K562 (cell line): ENCODE results near the gene ROBO2. TPM values are rescaled to one million over a fixed set of nuclear protein-coding genes. Genes with fewer than 3 reads are reported as not detected.

Experiments used
- DDX20 ChIP-seq: fragments of 450-650 bp; IDR thresholded peaks from 2 replicates; pipeline ENCODE4 v1.6.1; 2016; ENCODE audit warnings: missing genetic modification characterization, low read depth, mild to moderate bottlenecking, missing compliant biosample characterization, moderate library complexity
- EHMT2 ChIP-seq: fragments of 450-650 bp; IDR thresholded peaks from 2 replicates; pipeline ENCODE4 v1.6.1; 2018; ENCODE audit warnings: antibody characterized with exemption
- HEY1 ChIP-seq: fragments of 250-450 bp; sonication (Bioruptor Pico); IDR thresholded peaks from 2 replicates; pipeline ENCODE4 v1.5.0; 2020; ENCODE audit warnings: mild to moderate bottlenecking, moderate library complexity, borderline replicate concordance
- NR0B1 ChIP-seq: fragments of 450-650 bp; IDR thresholded peaks from one replicate; pipeline ENCODE4 v1.6.1; 2018; ENCODE audit warnings: mild to moderate bottlenecking, moderate library complexity; ENCODE audit not compliant: partially characterized antibody
- THRB ChIP-seq: fragments of 450-650 bp; formaldehyde crosslinking; conservative IDR thresholded peaks from 2 replicates; pipeline ENCODE4 v1.4.0; 2022; ENCODE audit warnings: mild to moderate bottlenecking, missing genetic modification characterization
- ZNF23 ChIP-seq: fragments of 250-450 bp; sonication (Bioruptor Pico); IDR thresholded peaks from 2 replicates; pipeline ENCODE4 v1.4.0; 2020; ENCODE audit warnings: mild to moderate bottlenecking
- polyA plus RNA-seq, 8 experiments: library from polyadenylated mRNA; depleted of rRNA in 4 of 8; stranded (reverse) in 5 of 8; unstranded in 3 of 8; fragments of >200 nt; fragmentation: Nextera tagmentation in 2 of 8; fragmentation: Illumina TruSeq in 1 of 8; extraction: Ambion mirVana in 2 of 8; extraction: Trizol in 1 of 8; gene quantifications; 2 replicates each; pipeline versions ENCODE4 v1.2.1 to v1.2.3, GENCODE V29; 2011 to 2014; ENCODE audit warnings: inconsistent platforms in 1 of 8, missing spikeins in 1 of 8
- total RNA-seq, 7 experiments: library from RNA; depleted of rRNA in 6 of 7; stranded (reverse); fragments of >200 nt in 6 of 7; fragmentation: Illumina TruSeq in 2 of 7; extraction: Trizol in 2 of 7; gene quantifications; 2 replicates each; pipeline versions ENCODE4 v1.2.1 to v1.2.3, GENCODE V29; 2011 to 2021; ENCODE audit warnings: low replicate concordance in 1 of 7
- TF ChIP-seq, protein P1 (sequence below): fragments of 450-650 bp; IDR thresholded peaks from 2 replicates; pipeline ENCODE4 v1.6.1; 2017; ENCODE audit warnings: antibody characterized with exemption, mild to moderate bottlenecking
- TF ChIP-seq, protein P2 (sequence below): fragments of 450-650 bp; IDR thresholded peaks from 2 replicates; pipeline ENCODE4 v1.6.1; 2016; ENCODE audit warnings: mild to moderate bottlenecking
- TF ChIP-seq, protein P3 (sequence below): fragments of 450-650 bp; formaldehyde crosslinking; IDR thresholded peaks from 2 replicates; pipeline ENCODE4 v1.4.0; 2022; ENCODE audit warnings: missing genetic modification characterization

ROBO2 gene
- total and polyA plus RNA-seq, 9 of the 15 experiments (the other 6 are each of a cell fraction or from before 2014, with no cell fraction given) = 0.84 to 3.0 (median 1.7) TPM

DNA sequence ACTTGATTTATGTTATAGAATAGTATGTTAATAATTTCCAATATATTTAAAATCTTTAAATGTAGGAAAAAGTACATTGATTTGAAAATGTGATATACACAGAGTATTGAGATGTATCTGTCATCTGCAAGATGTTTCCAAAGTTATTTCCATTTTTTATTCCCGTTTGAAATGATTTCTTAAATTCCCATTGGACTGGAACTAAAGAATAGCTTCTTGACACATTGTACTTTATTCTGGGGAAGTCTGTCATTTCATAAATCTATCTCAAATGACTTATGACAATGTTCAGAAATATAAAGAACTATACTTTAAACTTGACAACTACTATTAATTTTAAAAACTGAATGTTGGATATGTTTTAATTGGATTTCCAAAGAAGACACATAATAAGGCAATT lies 489.6 kb downstream of the ROBO2 start (continued):
- TF ChIP-seq, protein P1, sequence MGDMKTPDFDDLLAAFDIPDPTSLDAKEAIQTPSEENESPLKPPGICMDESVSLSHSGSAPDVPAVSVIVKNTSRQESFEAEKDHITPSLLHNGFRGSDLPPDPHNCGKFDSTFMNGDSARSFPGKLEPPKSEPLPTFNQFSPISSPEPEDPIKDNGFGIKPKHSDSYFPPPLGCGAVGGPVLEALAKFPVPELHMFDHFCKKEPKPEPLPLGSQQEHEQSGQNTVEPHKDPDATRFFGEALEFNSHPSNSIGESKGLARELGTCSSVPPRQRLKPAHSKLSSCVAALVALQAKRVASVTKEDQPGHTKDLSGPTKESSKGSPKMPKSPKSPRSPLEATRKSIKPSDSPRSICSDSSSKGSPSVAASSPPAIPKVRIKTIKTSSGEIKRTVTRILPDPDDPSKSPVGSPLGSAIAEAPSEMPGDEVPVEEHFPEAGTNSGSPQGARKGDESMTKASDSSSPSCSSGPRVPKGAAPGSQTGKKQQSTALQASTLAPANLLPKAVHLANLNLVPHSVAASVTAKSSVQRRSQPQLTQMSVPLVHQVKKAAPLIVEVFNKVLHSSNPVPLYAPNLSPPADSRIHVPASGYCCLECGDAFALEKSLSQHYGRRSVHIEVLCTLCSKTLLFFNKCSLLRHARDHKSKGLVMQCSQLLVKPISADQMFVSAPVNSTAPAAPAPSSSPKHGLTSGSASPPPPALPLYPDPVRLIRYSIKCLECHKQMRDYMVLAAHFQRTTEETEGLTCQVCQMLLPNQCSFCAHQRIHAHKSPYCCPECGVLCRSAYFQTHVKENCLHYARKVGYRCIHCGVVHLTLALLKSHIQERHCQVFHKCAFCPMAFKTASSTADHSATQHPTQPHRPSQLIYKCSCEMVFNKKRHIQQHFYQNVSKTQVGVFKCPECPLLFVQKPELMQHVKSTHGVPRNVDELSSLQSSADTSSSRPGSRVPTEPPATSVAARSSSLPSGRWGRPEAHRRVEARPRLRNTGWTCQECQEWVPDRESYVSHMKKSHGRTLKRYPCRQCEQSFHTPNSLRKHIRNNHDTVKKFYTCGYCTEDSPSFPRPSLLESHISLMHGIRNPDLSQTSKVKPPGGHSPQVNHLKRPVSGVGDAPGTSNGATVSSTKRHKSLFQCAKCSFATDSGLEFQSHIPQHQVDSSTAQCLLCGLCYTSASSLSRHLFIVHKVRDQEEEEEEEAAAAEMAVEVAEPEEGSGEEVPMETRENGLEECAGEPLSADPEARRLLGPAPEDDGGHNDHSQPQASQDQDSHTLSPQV = no peak
- TF ChIP-seq, protein P2, sequence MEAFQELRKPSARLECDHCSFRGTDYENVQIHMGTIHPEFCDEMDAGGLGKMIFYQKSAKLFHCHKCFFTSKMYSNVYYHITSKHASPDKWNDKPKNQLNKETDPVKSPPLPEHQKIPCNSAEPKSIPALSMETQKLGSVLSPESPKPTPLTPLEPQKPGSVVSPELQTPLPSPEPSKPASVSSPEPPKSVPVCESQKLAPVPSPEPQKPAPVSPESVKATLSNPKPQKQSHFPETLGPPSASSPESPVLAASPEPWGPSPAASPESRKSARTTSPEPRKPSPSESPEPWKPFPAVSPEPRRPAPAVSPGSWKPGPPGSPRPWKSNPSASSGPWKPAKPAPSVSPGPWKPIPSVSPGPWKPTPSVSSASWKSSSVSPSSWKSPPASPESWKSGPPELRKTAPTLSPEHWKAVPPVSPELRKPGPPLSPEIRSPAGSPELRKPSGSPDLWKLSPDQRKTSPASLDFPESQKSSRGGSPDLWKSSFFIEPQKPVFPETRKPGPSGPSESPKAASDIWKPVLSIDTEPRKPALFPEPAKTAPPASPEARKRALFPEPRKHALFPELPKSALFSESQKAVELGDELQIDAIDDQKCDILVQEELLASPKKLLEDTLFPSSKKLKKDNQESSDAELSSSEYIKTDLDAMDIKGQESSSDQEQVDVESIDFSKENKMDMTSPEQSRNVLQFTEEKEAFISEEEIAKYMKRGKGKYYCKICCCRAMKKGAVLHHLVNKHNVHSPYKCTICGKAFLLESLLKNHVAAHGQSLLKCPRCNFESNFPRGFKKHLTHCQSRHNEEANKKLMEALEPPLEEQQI = no peak
- TF ChIP-seq, protein P3, sequence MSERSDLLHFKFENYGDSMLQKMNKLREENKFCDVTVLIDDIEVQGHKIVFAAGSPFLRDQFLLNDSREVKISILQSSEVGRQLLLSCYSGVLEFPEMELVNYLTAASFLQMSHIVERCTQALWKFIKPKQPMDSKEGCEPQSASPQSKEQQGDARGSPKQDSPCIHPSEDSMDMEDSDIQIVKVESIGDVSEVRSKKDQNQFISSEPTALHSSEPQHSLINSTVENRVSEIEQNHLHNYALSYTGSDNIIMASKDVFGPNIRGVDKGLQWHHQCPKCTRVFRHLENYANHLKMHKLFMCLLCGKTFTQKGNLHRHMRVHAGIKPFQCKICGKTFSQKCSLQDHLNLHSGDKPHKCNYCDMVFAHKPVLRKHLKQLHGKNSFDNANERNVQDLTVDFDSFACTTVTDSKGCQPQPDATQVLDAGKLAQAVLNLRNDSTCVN (CRISPR knock-in tag) = no peak
- TF ChIP-seq HEY1 = no peak
- no peak for TF ChIP-seq THRB (CRISPR knock-in tag)
- TF ChIP-seq EHMT2 = no peak
- TF ChIP-seq ZNF23 (CRISPR knock-in tag) = no peak
- no peak for TF ChIP-seq NR0B1
- TF ChIP-seq DDX20 (tag) = no peak
